Measurements from ENCODE around the gene EOLA1.
"Not testable (repeated sequence)": the region's sequence is repeated elsewhere in the genome, so short reads cannot be mapped to it uniquely, and the experiment has no call there.

The EOLA1 gene

GRCh38 chrX:149540621-149541520, at the start of gene EOLA1:
Gene EOLA1 (plus strand): TSS chrX:149541012. CDS start chrX:149545631, 4,619 bp downstream.
- peak; percentile 57 to 81 (median 78) for DNase-seq (ENCODE audit: low read depth in 3 of 3)

GRCh38 chrX:149491812-149492211, 49.0 kb upstream of the EOLA1 start:
- DNase-seq (ENCODE audit: low read depth in 3 of 3), result no peak

GRCh38 chrX:149493567-149494562, 46.9 kb upstream of the EOLA1 start:
- DNase-seq (ENCODE audit: low read depth in 3 of 3), result no peak

GRCh38 chrX:149494844-149495565, 45.8 kb upstream of the EOLA1 start:
- DNase-seq (ENCODE audit: low read depth in 3 of 3), result no peak

GRCh38 chrX:149495573-149496071, 45.2 kb upstream of the EOLA1 start:
- DNase-seq (ENCODE audit: low read depth in 3 of 3), result no peak

- no peak for DNase-seq (ENCODE audit: low read depth in 3 of 3)
These were observed 43.8 kb upstream of the EOLA1 start for GRCh38 chrX:149497054-149497453.

- no peak for DNase-seq (ENCODE audit: low read depth in 3 of 3)
These were observed 43.2 kb upstream of the EOLA1 start for GRCh38 chrX:149497626-149498025.

- no peak for DNase-seq (ENCODE audit: low read depth in 3 of 3)
These were observed 42.0 kb upstream of the EOLA1 start for GRCh38 chrX:149498767-149499166.

- no peak for DNase-seq (ENCODE audit: low read depth in 3 of 3)
These were observed 41.0 kb upstream of the EOLA1 start for GRCh38 chrX:149499766-149500165.

- DNase-seq (ENCODE audit: low read depth in 3 of 3), result not testable (repeated sequence)
These were observed 37.9 kb upstream of the EOLA1 start for GRCh38 chrX:149502923-149503322.

- peak in 2 of 3 experiments; percentile 22 to 32 for DNase-seq (ENCODE audit: low read depth in 3 of 3)
These were observed 37.4 kb upstream of the EOLA1 start for GRCh38 chrX:149503446-149503845.

- DNase-seq (ENCODE audit: low read depth in 3 of 3), result peak in 2 of 3 experiments; percentile 23 to 28
These were observed 36.4 kb upstream of the EOLA1 start for GRCh38 chrX:149504226-149504914.

- peak; percentile 57 to 66 (median 66) for DNase-seq (ENCODE audit: low read depth in 3 of 3)
These were observed 35.7 kb upstream of the EOLA1 start, which contains the start of gene IDS for GRCh38 chrX:149504915-149505651. Gene IDS (minus strand): TSS chrX:149505306. CDS start chrX:149505137, 169 bp downstream.

GRCh38 chrX:149505671-149506070, 35.1 kb upstream of the EOLA1 start:
- DNase-seq (ENCODE audit: low read depth in 3 of 3), result no peak

- no peak for DNase-seq (ENCODE audit: low read depth in 3 of 3)
These were observed 34.5 kb upstream of the EOLA1 start for GRCh38 chrX:149506349-149506748.

- no peak for DNase-seq (ENCODE audit: low read depth in 3 of 3)
These were observed 32.3 kb upstream of the EOLA1 start for GRCh38 chrX:149508467-149508866.

GRCh38 chrX:149510386-149510785, 30.4 kb upstream of the EOLA1 start:
- DNase-seq (ENCODE audit: low read depth in 3 of 3), result no peak

- DNase-seq (ENCODE audit: low read depth in 3 of 3), result no peak
These were observed 29.7 kb upstream of the EOLA1 start for GRCh38 chrX:149511081-149511480.

- DNase-seq (ENCODE audit: low read depth in 3 of 3), result peak in 1 of 3 experiments; percentile 32
These were observed 28.5 kb upstream of the EOLA1 start for GRCh38 chrX:149512225-149512885.
